GM12878 (cell line): Measurements from ENCODE around the gene NFYB. TPM values are rescaled to one million over a fixed set of nuclear protein-coding genes. Genes with fewer than 3 reads are reported as not detected.

Experiments
- ATAC-seq: fragments of 200-7000 bp; cut with Tn5 transposase; 3 replicates; pipeline ENCODE4 v1.9.1; 2020; ENCODE audit warnings: mild to moderate bottlenecking, moderate library complexity
- BruUV-seq: library from RNA; stranded (reverse); fragments of 400-500 nt; replicated peaks from 2 replicates; lab custom pipeline; 2021; lab: Mats Ljungman, UMichigan
- CTCF ChIA-PET: fragments of 300-600 bp; sonication (Branson Sonifier 250); formaldehyde crosslinking; extraction: SDS; loops from one replicate; lab custom pipeline; 2021; ENCODE audit warnings: inconsistent platforms; lab: Yijun Ruan, JAX
- POLR2A ChIA-PET: fragments of 350-600 bp; formaldehyde crosslinking; extraction: SDS; loops from one replicate; lab custom pipeline; 2021; ENCODE audit warnings: inconsistent platforms; lab: Charles Lee
- RAD21 ChIA-PET: fragments of 300-600 bp; sonication (Branson Sonifier 250); formaldehyde crosslinking; loops from one replicate; lab custom pipeline; 2023; ENCODE audit warnings: antibody characterized with exemption; ENCODE audit not compliant: unreplicated experiment; lab: Charles Lee
- SMC1A ChIA-PET: fragments of 300-600 bp; sonication (Branson Sonifier 250); formaldehyde crosslinking; loops from one replicate; lab custom pipeline; 2023; ENCODE audit not compliant: unreplicated experiment, uncharacterized antibody; lab: Charles Lee
- DNase-seq: peaks from one replicate; pipeline ENCODE4 v3.0.0-alpha.2; 2011; ENCODE audit warnings: low read depth, low spot score
- FAIRE-seq: peaks from 3 replicates; lab custom pipeline; 2011; peaks lifted over from hg19 to GRCh38; lab: Jason Lieb, UNC
- H2AFZ ChIP-seq: 2 replicates; pipeline ENCODE4 v1.6.0; 2011; ENCODE audit warnings: low read depth, low read length, control low read depth; ENCODE audit not compliant: control insufficient read depth
- H3K27ac ChIP-seq: 2 replicates; pipeline ENCODE4 v1.5.1; 2011; ENCODE audit warnings: control low read depth; ENCODE audit not compliant: control insufficient read depth, insufficient read depth
- H3K27me3 ChIP-seq, 2 experiments: replicated peaks in 1 of 2; 2 replicates each; pipeline versions ENCODE4 v1.6.0 to v1.6.1; 2011; ENCODE audit warnings: low read length in 1 of 2; ENCODE audit not compliant: control insufficient read depth in 2 of 2, insufficient read depth in 2 of 2
- H3K36me3 ChIP-seq, 2 experiments: 2 replicates each; pipeline ENCODE4 v1.5.1; 2011; ENCODE audit warnings: low read length in 1 of 2; ENCODE audit not compliant: control insufficient read depth in 2 of 2, insufficient read depth in 2 of 2
- H3K4me1 ChIP-seq: 2 replicates; pipeline ENCODE4 v1.6.1; 2011; ENCODE audit warnings: mild to moderate bottlenecking, low read length, moderate library complexity, mixed read lengths; ENCODE audit not compliant: control insufficient read depth, insufficient read depth
- H3K4me2 ChIP-seq: 2 replicates; pipeline ENCODE4 v1.6.0; 2011; ENCODE audit warnings: control low read depth; ENCODE audit not compliant: control insufficient read depth, insufficient read depth
- H3K4me3 ChIP-seq: fragments of 200-600 bp; sonication (generic); 2 replicates; pipeline ENCODE4 v1.5.1; 2016
- H3K79me2 ChIP-seq: 2 replicates; pipeline ENCODE4 v1.6.0; 2011; ENCODE audit warnings: low read length; ENCODE audit not compliant: control insufficient read depth, insufficient read depth
- H3K9ac ChIP-seq: 2 replicates; pipeline ENCODE4 v1.8.0; 2011; ENCODE audit warnings: low read length, control low read depth, mixed read lengths; ENCODE audit not compliant: control insufficient read depth, insufficient read depth
- H3K9me3 ChIP-seq: replicated peaks from 3 replicates; pipeline ENCODE4 v1.5.1; 2011; ENCODE audit warnings: mild to moderate bottlenecking, low read length; ENCODE audit not compliant: control insufficient read depth, insufficient read depth
- H4K20me1 ChIP-seq: 2 replicates; pipeline ENCODE4 v1.6.0; 2011; ENCODE audit not compliant: control insufficient read depth, insufficient read depth
- BRCA1 ChIP-seq: IDR thresholded peaks from 2 replicates; pipeline ENCODE4 v1.6.1; 2011; ENCODE audit warnings: low read depth, low read length, improper control_type of control experiment
- CUX1 ChIP-seq: IDR thresholded peaks from 2 replicates; pipeline ENCODE4 v1.6.1; 2012; ENCODE audit warnings: improper control_type of control experiment, low read depth, low read length; ENCODE audit not compliant: insufficient replicate concordance
- KLF5 ChIP-seq: fragments of 450-650 bp; IDR thresholded peaks from 2 replicates; pipeline ENCODE4 v1.6.1; 2014; ENCODE audit warnings: mild to moderate bottlenecking; ENCODE audit not compliant: partially characterized antibody
- MLLT1 ChIP-seq: fragments of 450-650 bp; IDR thresholded peaks from 2 replicates; pipeline ENCODE4 v1.6.1; 2016; ENCODE audit warnings: mild to moderate bottlenecking
- MYB ChIP-seq: fragments of 150-350 bp; IDR thresholded peaks from 2 replicates; pipeline ENCODE4 v1.6.1; 2014; ENCODE audit warnings: mild to moderate bottlenecking, low read depth, low read length, borderline replicate concordance
- PAX5 ChIP-seq: IDR thresholded peaks from 2 replicates; pipeline ENCODE4 v1.6.1; 2011; ENCODE audit warnings: low read depth, low read length, borderline replicate concordance
- POLR2A ChIP-seq: IDR thresholded peaks from 2 replicates; pipeline ENCODE4 v1.6.1; 2011; ENCODE audit warnings: low read depth, mild to moderate bottlenecking, low read length
- SIX5 ChIP-seq: IDR thresholded peaks from 2 replicates; pipeline ENCODE4 v1.6.1; 2011; ENCODE audit warnings: mild to moderate bottlenecking, low read depth, low read length, moderate library complexity; ENCODE audit not compliant: severe bottlenecking
- SREBF1 ChIP-seq: IDR thresholded peaks from 2 replicates; pipeline ENCODE4 v1.6.1; 2012; ENCODE audit warnings: mild to moderate bottlenecking, low read length
- SRF ChIP-seq, 2 experiments: IDR thresholded peaks; 2 replicates each; pipeline ENCODE4 v1.6.1; 2011; ENCODE audit warnings: low read depth in 2 of 2, low read length in 2 of 2, mild to moderate bottlenecking in 1 of 2, moderate library complexity in 1 of 2
- ZBED1 ChIP-seq: IDR thresholded peaks from 2 replicates; pipeline ENCODE4 v1.6.1; 2016; ENCODE audit warnings: borderline replicate concordance
- WGBS: methylation state at CpG from one replicate; pipeline ENCODE4 v1.1.6; 2016; ENCODE audit warnings: low lambda C conversion rate; ENCODE audit not compliant: insufficient replicate concordance, insufficient coverage; ENCODE audit errors: missing lambda C conversion rate; 5-methylcytosine and 5-hydroxymethylcytosine counted together
- in situ Hi-C: fragments of 300-500 bp; cut with MboI; formaldehyde crosslinking; loops from 9 replicates; pipeline ENCODE4 v1.14.3; 2018; ENCODE audit warnings: mixed read lengths
- intact Hi-C: fragments of 100-400 bp; cut with micrococcal nuclease; formaldehyde crosslinking; loops from one replicate; pipeline ENCODE4 v1.14.2; 2022; ENCODE audit not compliant: unreplicated experiment
- polyA plus RNA-seq, 11 experiments: library from polyadenylated mRNA; depleted of rRNA in 4 of 11; unstranded in 6 of 11; stranded (reverse) in 5 of 11; fragments of >200 nt; fragmentation: Nextera tagmentation in 4 of 11; fragmentation: Illumina TruSeq in 1 of 11; extraction: Ambion mirVana in 4 of 11; extraction: Trizol in 1 of 11; gene quantifications; 1 replicate in 1 of 11; 2 replicates in 10 of 11; pipeline versions ENCODE4 v1.2.1 to v1.2.3, GENCODE V29; 2011 to 2016; ENCODE audit warnings: inconsistent platforms in 2 of 11, missing spikeins in 2 of 11, low read depth in 1 of 11
- total RNA-seq, 4 experiments: library from RNA; depleted of rRNA in 3 of 4; stranded (reverse); fragments of >200 nt in 3 of 4; fragmentation: Illumina TruSeq in 1 of 4; extraction: Trizol in 1 of 4; gene quantifications; 2 replicates each; pipeline versions ENCODE4 v1.2.1 to v1.2.3, GENCODE V29; 2013 to 2021

The NFYB gene
- total and polyA plus RNA-seq, 10 of the 15 experiments (the other 5 are each of a cell fraction or from before 2014, with no cell fraction given), result 13.8 to 42.3 (median 28.2) TPM

- in situ Hi-C loops, result no loop called here
- 52% methylated on average over 1 of the region's 1 CpG for WGBS
- FAIRE-seq, result no peak
- Histone ChIP-seq H3K27ac (no peak overlapping the region), H4K20me1 (no peaks in the 10 kb centered on the region), H3K4me2 (no peak overlapping the region), H3K4me1 (no peaks in the 10 kb centered on the region), H3K36me3 (no peaks in the 10 kb centered on the region; a peak in 2 of 4 replicates), H3K79me2 (no peaks in the 10 kb centered on the region), H3K9ac (no peak overlapping the region), H3K4me3 (no peak overlapping the region), H2AFZ (no peak overlapping the region), H3K27me3 (no peaks in the 10 kb centered on the region), H3K9me3 (no peaks in the 10 kb centered on the region)
- ChIA-PET SMC1A (interaction anchor here (1.0 to 2.5 kb wide), 2 partner anchors 10 to 206 kb away, joined by 3 to 14 read pairs; no protein-coding TSS in a partner anchor), POLR2A (no interaction called here), RAD21 (no interaction called here), CTCF (no interaction called here)
- intact Hi-C loops, result no loop called here
- no peak for TF ChIP-seq SIX5
- TF ChIP-seq ZBED1, result no peak
- no peak for DNase-seq
- no TSS peak for BruUV-seq
- no peak for ATAC-seq
Observed at GRCh38 chr12:104095289-104095688, 42.7 kb downstream of the NFYB start.

GRCh38 chr12:104094284-104094683 is 43.7 kb downstream of the NFYB start:
- Histone ChIP-seq H3K79me2 (no peaks in the 10 kb centered on the region), H3K9ac (no peak overlapping the region), H3K27ac (no peak overlapping the region), H3K4me3 (no peak overlapping the region), H2AFZ (no peak overlapping the region), H3K27me3 (no peaks in the 10 kb centered on the region), H3K4me2 (no peak overlapping the region), H4K20me1 (no peaks in the 10 kb centered on the region), H3K4me1 (no peaks in the 10 kb centered on the region), H3K9me3 (no peaks in the 10 kb centered on the region), H3K36me3 (no peaks in the 10 kb centered on the region; a peak in 2 of 4 replicates)
- DNase-seq, result no peak
- TF ChIP-seq BRCA1 (no peak), SREBF1 (no peak), SRF (IDR thresholded peaks at IDR 0.05; ENCODE audit: low read depth in 2 of 2, low read length in 2 of 2) (no peak), MLLT1 (no peak), MYB (no peak), PAX5 (no peak), CUX1 (no peak), POLR2A (no peak), KLF5 (no peak)
- ChIA-PET RAD21 (no interaction called here), SMC1A (no interaction called here), POLR2A (no interaction called here), CTCF (no interaction called here)
- 83% methylated on average over 3 of the region's 3 CpGs for WGBS
- in situ Hi-C loops, result no loop called here
- intact Hi-C loops, result no loop called here
- BruUV-seq, result no TSS peak
- no peak for ATAC-seq
- FAIRE-seq, result no peak
